Measurements from ENCODE around the gene CIROP. TPM values are rescaled to one million over a fixed set of nuclear protein-coding genes. Genes with fewer than 3 reads are reported as not detected.

CIROP gene
- total and polyA plus RNA-seq, 2 experiments from 2014 or later: 0.15 TPM; not detected in 1

DNA sequence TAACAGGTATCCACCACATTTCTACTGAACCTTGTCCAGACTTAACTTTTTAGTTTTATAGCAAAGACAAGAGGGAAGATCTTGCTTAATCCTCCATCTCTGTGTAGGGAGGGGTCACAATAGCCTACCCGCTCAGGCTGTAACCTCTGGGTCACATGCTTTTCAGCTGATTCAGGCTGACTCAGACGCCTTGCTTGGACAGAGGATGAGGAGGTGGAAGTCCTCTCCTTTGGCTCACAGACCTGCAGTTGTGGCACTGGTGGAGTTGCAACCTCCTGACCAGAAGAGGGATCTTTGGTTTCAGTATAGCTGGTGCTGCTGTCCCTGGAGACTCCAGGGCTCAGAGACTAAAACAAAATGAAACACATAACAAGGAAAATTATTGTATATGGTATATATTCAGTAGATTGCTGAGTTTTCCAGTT is 26.1 kb downstream of the CIROP start:
- DNase-seq (ENCODE audit: low read depth in 1 of 2, low spot score in 1 of 2): peak in 1 of 2 donors; percentile 93
- peak overlapping the region; percentile 7 for H3K27ac ChIP-seq
- H3K4me1 ChIP-seq (ENCODE audit: low read depth): no peaks in the 10 kb centered on the region
- no peaks in the 10 kb centered on the region for H3K9me3 ChIP-seq (ENCODE audit: low read depth)
- no peaks in the 10 kb centered on the region for H3K27me3 ChIP-seq
- H3K4me3 ChIP-seq: no peak overlapping the region
- peaks cover 75% of the 10 kb centered on the region for H3K36me3 ChIP-seq
- TF ChIP-seq, protein P1, sequence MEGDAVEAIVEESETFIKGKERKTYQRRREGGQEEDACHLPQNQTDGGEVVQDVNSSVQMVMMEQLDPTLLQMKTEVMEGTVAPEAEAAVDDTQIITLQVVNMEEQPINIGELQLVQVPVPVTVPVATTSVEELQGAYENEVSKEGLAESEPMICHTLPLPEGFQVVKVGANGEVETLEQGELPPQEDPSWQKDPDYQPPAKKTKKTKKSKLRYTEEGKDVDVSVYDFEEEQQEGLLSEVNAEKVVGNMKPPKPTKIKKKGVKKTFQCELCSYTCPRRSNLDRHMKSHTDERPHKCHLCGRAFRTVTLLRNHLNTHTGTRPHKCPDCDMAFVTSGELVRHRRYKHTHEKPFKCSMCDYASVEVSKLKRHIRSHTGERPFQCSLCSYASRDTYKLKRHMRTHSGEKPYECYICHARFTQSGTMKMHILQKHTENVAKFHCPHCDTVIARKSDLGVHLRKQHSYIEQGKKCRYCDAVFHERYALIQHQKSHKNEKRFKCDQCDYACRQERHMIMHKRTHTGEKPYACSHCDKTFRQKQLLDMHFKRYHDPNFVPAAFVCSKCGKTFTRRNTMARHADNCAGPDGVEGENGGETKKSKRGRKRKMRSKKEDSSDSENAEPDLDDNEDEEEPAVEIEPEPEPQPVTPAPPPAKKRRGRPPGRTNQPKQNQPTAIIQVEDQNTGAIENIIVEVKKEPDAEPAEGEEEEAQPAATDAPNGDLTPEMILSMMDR (IDR thresholded peaks at IDR 0.05; ENCODE audit: low read depth, low read length): no peak

- no peak for DNase-seq (ENCODE audit: low read depth in 1 of 2, low spot score in 1 of 2)
- Histone ChIP-seq H3K36me3 (peaks cover 69% of the 10 kb centered on the region), H3K27ac (no peak overlapping the region), H3K4me1 (ENCODE audit: low read depth) (peaks cover 4% of the 10 kb centered on the region), H3K4me3 (no peak overlapping the region), H3K9me3 (ENCODE audit: low read depth) (no peaks in the 10 kb centered on the region), H3K27me3 (no peaks in the 10 kb centered on the region)
- TF ChIP-seq, protein P1 (IDR thresholded peaks at IDR 0.05; ENCODE audit: low read depth, low read length): no peak
These were observed 26.8 kb downstream of the CIROP start for GRCh38 chr14:23077962-23078361.

DNA sequence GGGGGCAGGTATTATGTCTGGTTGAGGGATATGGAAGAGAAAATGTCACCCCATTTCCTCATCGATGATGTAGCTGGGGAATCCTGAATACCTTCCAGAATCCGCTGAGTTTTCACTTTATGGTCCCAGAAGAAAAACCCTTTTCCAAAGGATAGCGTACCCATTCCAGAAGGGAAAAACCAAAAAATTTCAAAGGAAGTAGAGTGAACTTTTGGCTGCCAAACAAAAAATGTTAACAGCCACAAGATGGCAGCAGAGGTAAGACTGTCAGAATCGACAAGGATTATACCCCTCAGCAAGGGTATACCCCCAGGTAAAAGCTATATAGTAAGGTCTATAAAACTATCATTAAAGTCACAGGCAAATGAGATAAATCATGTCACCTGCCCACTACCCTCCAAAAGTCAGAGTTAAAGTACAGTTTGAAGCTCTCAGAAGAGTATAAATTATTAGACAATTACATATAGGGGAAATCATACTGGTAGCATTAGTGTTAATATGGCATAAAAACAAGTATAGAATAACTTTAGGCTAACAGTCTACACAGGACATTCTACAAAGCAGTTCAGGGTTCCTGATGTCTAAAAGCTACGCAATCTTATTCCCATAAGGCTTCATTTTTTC is 27.9 kb downstream of the CIROP start:
- DNase-seq (ENCODE audit: low read depth in 1 of 2, low spot score in 1 of 2): peak; percentile 52 to 53
- H3K4me1 ChIP-seq (ENCODE audit: low read depth): peaks cover 13% of the 10 kb centered on the region
- TF ChIP-seq, protein P1 (IDR thresholded peaks at IDR 0.05; ENCODE audit: low read depth, low read length): peak; percentile 71
- peaks cover 65% of the 10 kb centered on the region for H3K36me3 ChIP-seq
- no peak overlapping the region for H3K4me3 ChIP-seq
- H3K27ac ChIP-seq: no peak overlapping the region
- H3K9me3 ChIP-seq (ENCODE audit: low read depth): no peaks in the 10 kb centered on the region
- no peaks in the 10 kb centered on the region for H3K27me3 ChIP-seq

DNA sequence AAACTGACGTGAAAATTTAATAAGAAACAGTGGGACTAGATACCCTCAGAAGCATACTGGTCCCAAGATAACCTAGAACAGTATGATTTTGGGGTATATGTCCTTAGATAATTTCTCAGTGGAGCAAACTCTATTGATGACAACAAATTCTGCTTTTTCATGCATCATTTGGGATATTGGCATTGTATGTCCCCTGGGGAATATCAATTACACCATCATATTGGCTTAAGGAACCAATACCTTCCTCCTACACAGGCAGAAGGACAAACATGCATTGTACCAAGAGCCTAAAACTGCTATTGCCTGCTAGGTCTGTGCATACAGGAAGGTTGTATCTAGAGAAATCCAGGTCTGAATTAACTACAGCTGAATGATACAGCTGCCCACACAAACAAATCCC is 29.9 kb downstream of the CIROP start:
- Histone ChIP-seq H3K27ac (no peak overlapping the region), H3K36me3 (peaks cover 47% of the 10 kb centered on the region), H3K4me1 (ENCODE audit: low read depth) (peaks cover 18% of the 10 kb centered on the region), H3K4me3 (no peak overlapping the region), H3K27me3 (no peaks in the 10 kb centered on the region), H3K9me3 (ENCODE audit: low read depth) (no peaks in the 10 kb centered on the region)
- TF ChIP-seq, protein P1 (IDR thresholded peaks at IDR 0.05; ENCODE audit: low read depth, low read length): no peak
- no peak for DNase-seq (ENCODE audit: low read depth in 1 of 2, low spot score in 1 of 2)

GRCh38 chr14:23071921-23072539 is 32.8 kb downstream of the CIROP start:
- Histone ChIP-seq H3K27me3 (no peaks in the 10 kb centered on the region), H3K9me3 (ENCODE audit: low read depth) (no peaks in the 10 kb centered on the region), H3K36me3 (peaks cover 33% of the 10 kb centered on the region), H3K4me3 (peak overlapping the region; percentile 62), H3K4me1 (ENCODE audit: low read depth) (peaks cover 25% of the 10 kb centered on the region), H3K27ac (peak overlapping the region; percentile 90)
- TF ChIP-seq, protein P1 (IDR thresholded peaks at IDR 0.05; ENCODE audit: low read depth, low read length): no peak
- DNase-seq (ENCODE audit: low read depth in 1 of 2, low spot score in 1 of 2): peak in 1 of 2 donors; percentile 74
